Measurements from ENCODE around the gene DMRT1.
A peak's percentile ranks its signal among the peaks of the same experiment; 100 is the strongest.

The DMRT1 gene

DNA sequence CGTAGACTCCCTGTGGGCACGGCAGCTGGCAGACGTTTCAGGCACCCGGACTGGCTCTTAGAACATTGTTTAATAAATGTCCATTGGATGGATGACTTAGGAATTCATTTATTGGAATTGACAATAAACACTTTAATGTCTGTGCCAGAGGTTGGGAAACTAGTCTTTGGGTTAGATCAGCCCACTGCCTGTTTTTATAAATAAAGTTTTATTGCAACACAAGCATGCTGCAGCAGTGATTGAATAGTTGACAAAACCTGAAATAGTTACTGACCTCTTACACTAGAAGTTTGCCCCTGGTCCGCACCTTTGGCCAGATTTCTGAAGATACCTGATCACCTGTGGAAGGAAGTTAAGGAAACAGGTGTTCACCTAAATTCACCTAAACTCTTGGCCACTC is 51.6 kb downstream of the DMRT1 start:
- H3K4me3 ChIP-seq (IDR thresholded peaks at IDR 0.05; ENCODE audit: insufficient read depth, low read depth, low read length) = no peak overlapping the region
- H3K27me3 ChIP-seq (ENCODE audit: insufficient read depth, low read depth) = no peaks in the 10 kb centered on the region
- peak overlapping the region; percentile 43 for H3K4me2 ChIP-seq
- H3K9ac ChIP-seq = no peak overlapping the region
- H3K27ac ChIP-seq = no peak overlapping the region
- peak overlapping the region; percentile 56 for H2AFZ ChIP-seq (ENCODE audit: low read depth)
- no peaks in the 10 kb centered on the region for H3K36me3 ChIP-seq (ENCODE audit: insufficient read depth)
- H4K20me1 ChIP-seq (ENCODE audit: insufficient read depth) = no peaks in the 10 kb centered on the region
- H3K79me2 ChIP-seq (ENCODE audit: insufficient read depth, low read depth) = no peaks in the 10 kb centered on the region
- H3K4me1 ChIP-seq (ENCODE audit: low read depth, poor library complexity, severe bottlenecking) = peaks cover 18% of the 10 kb centered on the region
- TF ChIP-seq CTCF (conservative IDR thresholded peaks at IDR 0.05; ENCODE audit: low read depth, low read length) = no peak

DNA sequence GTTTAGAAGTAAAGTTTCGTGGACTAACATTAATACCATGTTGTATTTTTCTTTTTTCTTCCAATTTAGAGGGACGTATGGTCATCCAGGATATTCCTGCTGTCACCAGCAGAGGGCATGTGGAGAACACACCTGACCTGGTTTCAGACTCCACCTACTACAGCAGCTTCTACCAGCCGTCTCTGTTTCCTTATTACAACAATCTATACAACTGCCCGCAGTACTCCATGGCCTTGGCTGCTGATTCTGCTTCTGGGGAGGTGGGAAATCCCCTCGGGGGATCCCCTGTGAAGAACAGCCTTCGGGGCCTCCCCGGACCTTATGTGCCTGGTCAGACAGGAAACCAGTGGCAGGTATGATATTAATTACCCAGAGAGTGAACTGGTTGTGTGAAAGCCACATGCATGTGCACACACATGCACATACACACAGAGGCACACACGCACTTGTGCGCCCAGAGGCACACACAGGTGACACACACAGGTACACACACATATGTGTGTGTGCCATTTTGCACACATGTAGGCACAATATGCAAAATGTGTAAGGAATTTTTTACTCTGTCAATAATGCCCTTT is 52.4 kb downstream of the DMRT1 start:
- Histone ChIP-seq H3K9ac (no peak overlapping the region), H3K27me3 (ENCODE audit: insufficient read depth, low read depth) (no peaks in the 10 kb centered on the region), H3K27ac (no peak overlapping the region), H3K79me2 (ENCODE audit: insufficient read depth, low read depth) (no peaks in the 10 kb centered on the region), H2AFZ (ENCODE audit: low read depth) (peak overlapping the region; percentile 56), H3K4me2 (peak overlapping the region; percentile 43), H3K4me1 (ENCODE audit: low read depth, poor library complexity, severe bottlenecking) (peaks cover 18% of the 10 kb centered on the region), H4K20me1 (ENCODE audit: insufficient read depth) (no peaks in the 10 kb centered on the region), H3K4me3 (IDR thresholded peaks at IDR 0.05; ENCODE audit: insufficient read depth, low read depth, low read length) (no peak overlapping the region), H3K36me3 (ENCODE audit: insufficient read depth) (no peaks in the 10 kb centered on the region)
- TF ChIP-seq CTCF (conservative IDR thresholded peaks at IDR 0.05; ENCODE audit: low read depth, low read length) = peak; percentile 90

DNA sequence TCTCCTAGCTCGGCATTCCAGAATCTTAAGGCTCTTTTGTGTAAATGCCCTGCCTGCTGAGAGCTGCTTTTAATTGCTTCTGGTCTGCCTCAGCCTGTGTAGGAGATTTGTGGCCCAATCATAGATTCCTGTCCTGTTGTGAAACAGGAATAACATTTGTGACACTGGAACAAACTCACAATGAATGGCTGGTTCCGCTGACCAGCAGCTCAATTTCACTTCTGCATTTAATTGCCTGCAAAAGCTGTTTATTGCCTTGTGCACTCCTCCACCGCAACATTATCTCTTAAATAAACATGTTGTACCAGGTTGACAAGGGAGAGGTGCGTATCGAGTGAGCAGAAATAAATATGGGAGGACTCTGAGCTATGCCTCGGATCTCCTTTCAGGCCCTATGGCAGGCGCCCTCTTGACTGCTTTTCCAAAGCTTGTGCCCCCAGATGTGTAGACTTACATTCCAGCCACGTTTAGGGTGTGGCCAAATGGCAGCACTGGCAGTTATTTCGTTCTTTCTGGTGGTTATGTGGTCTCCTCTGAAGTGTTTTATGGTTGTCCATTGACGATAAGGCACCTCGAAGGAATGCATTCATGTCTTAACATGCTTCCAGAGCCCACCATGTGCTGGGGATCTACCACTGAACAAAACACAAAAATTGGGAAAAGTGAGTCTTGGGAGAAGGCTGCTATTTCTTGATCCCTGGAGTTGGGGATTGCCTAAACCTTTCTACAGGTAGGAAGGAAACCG is 58.1 kb downstream of the DMRT1 start:
- TF ChIP-seq CTCF (conservative IDR thresholded peaks at IDR 0.05; ENCODE audit: low read depth, low read length) = no peak
- Histone ChIP-seq H3K36me3 (ENCODE audit: insufficient read depth) (no peaks in the 10 kb centered on the region), H3K9ac (no peak overlapping the region), H3K27me3 (ENCODE audit: insufficient read depth, low read depth) (no peaks in the 10 kb centered on the region), H3K27ac (no peak overlapping the region), H4K20me1 (ENCODE audit: insufficient read depth) (no peaks in the 10 kb centered on the region), H3K4me2 (no peak overlapping the region), H2AFZ (ENCODE audit: low read depth) (no peak overlapping the region), H3K4me3 (IDR thresholded peaks at IDR 0.05; ENCODE audit: insufficient read depth, low read depth, low read length) (no peak overlapping the region), H3K79me2 (ENCODE audit: insufficient read depth, low read depth) (no peaks in the 10 kb centered on the region), H3K4me1 (ENCODE audit: low read depth, poor library complexity, severe bottlenecking) (peaks cover under 1% of the 10 kb centered on the region)

DNA sequence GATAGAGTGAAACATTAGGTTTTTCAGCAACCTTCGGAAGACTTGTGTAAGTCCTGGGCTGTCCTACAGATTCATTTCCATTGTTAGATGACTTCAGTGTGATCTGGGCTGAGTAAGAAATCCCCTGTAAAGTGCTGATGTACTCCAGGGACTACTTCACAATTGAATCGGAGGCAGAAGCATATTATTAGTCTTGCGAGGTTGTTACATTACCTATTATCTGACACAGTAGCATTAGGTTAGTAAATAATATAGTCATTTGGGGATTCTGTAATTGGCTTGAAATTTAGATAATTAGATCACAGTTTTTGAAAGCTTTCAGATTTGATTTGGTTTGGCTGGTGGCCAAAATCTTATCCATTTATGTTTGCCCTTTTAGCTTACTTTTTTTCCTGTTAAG is 62.4 kb downstream of the DMRT1 start:
- Histone ChIP-seq H3K4me3 (IDR thresholded peaks at IDR 0.05; ENCODE audit: insufficient read depth, low read depth, low read length) (no peak overlapping the region), H3K36me3 (ENCODE audit: insufficient read depth) (no peaks in the 10 kb centered on the region), H3K9ac (no peak overlapping the region), H3K79me2 (ENCODE audit: insufficient read depth, low read depth) (no peaks in the 10 kb centered on the region), H4K20me1 (ENCODE audit: insufficient read depth) (no peaks in the 10 kb centered on the region), H3K27me3 (ENCODE audit: insufficient read depth, low read depth) (no peaks in the 10 kb centered on the region), H3K4me2 (no peak overlapping the region), H3K4me1 (ENCODE audit: low read depth, poor library complexity, severe bottlenecking) (no peaks in the 10 kb centered on the region), H2AFZ (ENCODE audit: low read depth) (no peak overlapping the region), H3K27ac (no peak overlapping the region)
- TF ChIP-seq CTCF (conservative IDR thresholded peaks at IDR 0.05; ENCODE audit: low read depth, low read length) = no peak

All from KMS-11 (cell line).